Stimulated activated CD8-positive, alpha-beta memory T cell treated with anti-CD3 and anti-CD28 coated beads, Interleukin-15, amount 100 ng/mL, for 4 hours (primary cell): Measurements from ENCODE around the gene NCK2.

Experiments used
- DNase-seq, 2 donors: peaks; one replicate each; pipeline ENCODE4 v3.0.0-alpha.2; 2020; ENCODE audit warnings: low read depth in 2 of 2

NCK2 gene

DNA sequence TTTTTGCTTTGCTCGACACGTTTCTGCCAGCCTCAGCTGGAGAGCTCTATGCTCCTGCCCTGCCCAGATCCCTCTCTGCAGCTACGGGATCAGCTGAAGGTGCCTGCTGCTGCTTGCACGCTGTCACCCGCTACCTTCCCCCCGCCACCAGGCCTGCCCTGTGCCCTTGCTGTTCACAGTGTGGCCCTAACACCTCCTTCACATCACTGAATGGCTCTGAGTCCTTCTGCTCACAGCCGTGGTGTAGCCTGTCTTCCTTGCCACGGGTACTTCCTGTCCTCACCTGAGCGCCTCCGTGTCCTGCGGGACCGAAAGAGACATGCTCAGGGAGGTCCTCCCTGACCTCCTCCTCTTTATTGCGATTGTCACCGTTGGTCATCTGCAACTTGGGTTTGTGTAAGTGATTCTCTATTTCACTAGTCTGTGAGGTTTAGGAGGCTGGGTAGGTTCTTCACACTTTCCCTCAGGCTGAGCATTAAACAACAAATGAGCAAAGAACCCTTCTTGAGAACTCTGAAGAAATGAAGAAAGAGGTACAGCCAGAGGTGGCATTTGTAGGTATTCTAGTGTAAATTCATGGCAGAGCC, 127.5 kb downstream of the NCK2 start:
- DNase-seq: no peak

DNA sequence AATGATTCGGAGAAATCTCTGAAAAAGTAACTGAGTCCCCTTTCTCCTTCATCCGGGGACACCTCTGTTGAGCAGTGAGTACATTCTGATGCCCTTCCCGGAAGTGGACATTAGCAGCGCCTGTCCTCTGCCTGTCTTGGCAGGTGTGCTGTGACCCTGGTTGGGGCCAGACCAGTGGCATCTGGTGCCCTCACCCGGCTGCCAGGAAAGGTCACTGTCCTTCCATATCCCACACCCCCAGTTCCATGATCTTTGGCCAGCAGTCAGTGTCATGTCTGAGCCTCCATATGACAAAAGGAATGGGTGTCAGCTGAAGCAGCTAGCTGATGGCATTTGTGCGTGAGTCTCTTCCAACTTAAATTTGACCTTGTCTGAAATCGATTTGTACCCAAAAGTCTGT, 128.1 kb downstream of the NCK2 start:
- no peak for DNase-seq

- DNase-seq: no peak
Observed at GRCh38 chr2:105873281-105873680, 128.6 kb downstream of the NCK2 start.

- peak; percentile 58 to 59 for DNase-seq
Observed at GRCh38 chr2:105873721-105874120, 129.0 kb downstream of the NCK2 start.

- no peak for DNase-seq
Observed at GRCh38 chr2:105874466-105874865, 129.8 kb downstream of the NCK2 start.

DNA sequence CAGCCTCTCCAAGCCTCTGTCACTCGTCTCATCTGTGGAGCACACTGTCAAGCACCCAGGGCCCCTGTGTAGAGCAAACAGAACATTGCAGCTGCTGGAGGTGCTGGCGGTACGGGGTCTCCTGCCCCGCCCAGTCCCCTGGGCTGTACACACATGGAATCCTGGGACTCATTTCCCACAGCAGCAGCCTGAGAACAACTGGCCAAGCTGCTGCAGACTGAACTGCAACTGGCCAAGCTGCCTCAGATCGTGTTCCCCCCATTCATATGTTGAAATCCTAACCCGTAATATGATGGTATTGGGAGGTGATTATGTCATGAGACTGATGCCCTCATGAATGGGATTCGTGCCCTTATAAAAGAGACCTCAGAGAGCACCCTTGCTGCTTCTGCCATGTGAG, 130.5 kb downstream of the NCK2 start:
- no peak for DNase-seq

GRCh38 chr2:105876191-105876590, 131.5 kb downstream of the NCK2 start:
- DNase-seq: no peak

- DNase-seq: no peak
Observed at GRCh38 chr2:105877945-105878344, 133.2 kb downstream of the NCK2 start.

- no peak for DNase-seq
Observed at GRCh38 chr2:105879106-105879802, 134.5 kb downstream of the NCK2 start.

DNA sequence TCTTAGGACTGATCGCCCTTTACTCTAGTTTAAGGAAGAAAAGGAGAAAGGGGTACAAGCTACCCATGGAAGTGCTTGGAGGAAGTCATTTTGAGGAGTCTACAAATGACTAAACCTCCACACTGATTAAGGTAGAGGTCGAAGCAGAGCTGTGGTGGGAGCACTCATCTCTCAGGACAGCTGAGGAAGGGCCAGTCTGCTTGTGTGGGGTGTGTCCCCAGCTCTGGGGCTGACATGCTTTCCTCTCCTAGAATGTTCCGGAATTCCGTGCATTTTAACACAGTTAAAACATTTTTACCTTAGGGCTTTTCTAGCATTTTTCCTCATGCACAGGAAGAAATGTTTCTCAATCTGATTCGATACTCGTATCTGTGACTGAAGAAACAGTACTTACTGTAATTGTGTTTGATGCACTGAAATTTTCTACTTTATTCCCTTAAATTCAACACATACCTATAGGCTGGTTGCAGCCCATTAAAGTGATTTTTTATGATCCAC, 135.1 kb downstream of the NCK2 start:
- no peak for DNase-seq

- DNase-seq: no peak
Observed at GRCh38 chr2:105880637-105881036, 135.9 kb downstream of the NCK2 start.

DNA sequence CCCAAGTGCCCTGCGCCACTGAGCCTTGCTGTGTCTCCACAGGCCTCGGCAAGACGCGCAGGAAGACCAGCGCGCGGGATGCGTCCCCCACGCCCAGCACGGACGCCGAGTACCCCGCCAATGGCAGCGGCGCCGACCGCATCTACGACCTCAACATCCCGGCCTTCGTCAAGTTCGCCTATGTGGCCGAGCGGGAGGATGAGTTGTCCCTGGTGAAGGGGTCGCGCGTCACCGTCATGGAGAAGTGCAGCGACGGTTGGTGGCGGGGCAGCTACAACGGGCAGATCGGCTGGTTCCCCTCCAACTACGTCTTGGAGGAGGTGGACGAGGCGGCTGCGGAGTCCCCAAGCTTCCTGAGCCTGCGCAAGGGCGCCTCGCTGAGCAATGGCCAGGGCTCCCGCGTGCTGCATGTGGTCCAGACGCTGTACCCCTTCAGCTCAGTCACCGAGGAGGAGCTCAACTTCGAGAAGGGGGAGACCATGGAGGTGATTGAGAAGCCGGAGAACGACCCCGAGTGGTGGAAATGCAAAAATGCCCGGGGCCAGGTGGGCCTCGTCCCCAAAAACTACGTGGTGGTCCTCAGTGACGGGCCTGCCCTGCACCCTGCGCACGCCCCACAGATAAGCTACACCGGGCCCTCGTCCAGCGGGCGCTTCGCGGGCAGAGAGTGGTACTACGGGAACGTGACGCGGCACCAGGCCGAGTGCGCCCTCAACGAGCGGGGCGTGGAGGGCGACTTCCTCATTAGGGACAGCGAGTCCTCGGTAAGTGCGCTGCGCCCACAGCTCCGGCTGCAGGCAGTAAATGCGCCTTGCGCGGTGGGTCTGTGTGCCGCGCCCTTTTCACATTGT, 136.8 kb downstream of the NCK2 start:
- DNase-seq: no peak

GRCh38 chr2:105882341-105882740, 137.6 kb downstream of the NCK2 start:
- no peak for DNase-seq

- DNase-seq: no peak
Observed at GRCh38 chr2:105882920-105883435, 138.3 kb downstream of the NCK2 start.

DNA sequence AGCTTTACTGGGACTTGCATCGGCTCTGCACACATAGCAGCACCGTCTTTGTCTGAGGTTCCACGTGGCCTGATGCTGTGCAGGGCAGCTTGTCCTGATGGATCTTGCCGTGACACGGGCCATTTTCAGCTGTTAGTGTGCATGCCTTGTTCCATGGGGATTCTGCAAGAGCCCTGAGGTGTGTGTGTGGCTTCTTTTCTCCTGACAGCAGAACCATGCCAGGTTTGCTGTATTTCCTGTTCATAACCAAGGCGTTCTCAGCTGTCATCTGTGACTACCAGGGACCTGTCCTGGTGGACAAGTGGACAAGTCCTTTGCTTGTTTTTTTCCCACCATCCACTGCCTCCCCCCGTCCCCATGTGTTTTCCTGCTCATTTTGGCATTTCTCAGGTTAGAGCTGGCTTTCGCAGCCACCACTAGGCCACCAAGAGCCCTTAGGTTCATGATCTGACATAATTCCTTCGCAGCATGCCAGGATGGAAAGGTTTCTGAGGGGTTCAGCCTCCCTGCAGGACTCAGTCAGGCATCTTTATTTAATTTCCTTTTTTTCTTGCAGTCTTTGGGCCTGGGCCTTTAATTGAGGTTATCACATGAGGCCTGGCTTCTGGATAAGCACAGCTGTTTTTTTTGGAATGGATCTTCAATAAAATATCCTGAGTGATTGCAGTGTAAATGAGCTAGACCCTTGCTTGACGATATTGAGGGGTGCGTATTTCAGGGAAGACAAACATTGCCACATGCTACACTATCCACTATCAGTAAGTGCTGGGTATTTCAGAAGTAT, 139.4 kb downstream of the NCK2 start:
- DNase-seq: no peak

DNA sequence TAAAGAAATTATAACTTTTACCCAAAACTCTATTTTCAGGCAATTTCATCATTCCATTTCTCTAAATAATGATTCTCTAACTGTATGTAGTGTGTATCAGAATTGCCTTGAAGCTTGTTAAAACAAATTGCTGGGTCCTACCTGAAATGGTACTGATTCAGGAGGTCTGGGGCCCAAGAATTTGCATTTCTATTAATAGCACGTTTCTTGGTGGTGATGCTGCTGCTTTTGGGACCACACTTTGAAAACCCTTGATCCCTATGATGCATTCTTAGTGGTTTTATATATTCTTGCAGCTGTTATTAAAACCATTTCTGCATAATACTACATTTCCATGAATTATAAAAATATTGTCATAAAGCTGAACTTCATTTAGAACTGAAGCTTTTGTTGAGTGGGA, 140.7 kb downstream of the NCK2 start:
- no peak for DNase-seq

DNA sequence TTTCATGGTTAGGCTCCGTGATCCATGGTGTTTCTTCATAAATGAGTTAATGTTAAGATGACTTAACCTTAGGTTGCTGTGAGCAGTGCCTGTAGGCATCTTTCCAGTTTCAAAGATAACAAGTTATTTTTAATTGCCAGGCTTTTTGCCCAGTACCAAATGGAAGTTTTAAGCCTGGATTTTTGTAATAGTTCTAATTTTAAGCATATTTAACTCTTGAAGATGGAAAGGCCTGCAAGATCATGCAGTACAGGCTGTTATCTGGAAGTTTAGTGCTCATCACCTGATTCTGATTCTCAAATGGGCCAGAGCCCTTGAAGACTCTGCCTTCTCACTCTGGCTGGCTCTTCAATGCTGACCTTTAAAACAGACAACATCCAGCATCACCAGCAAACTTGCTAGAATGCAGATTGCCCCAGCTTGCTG, 141.3 kb downstream of the NCK2 start:
- DNase-seq: no peak

- DNase-seq: no peak
Observed at GRCh38 chr2:105886687-105887086, 142.0 kb downstream of the NCK2 start.

DNA sequence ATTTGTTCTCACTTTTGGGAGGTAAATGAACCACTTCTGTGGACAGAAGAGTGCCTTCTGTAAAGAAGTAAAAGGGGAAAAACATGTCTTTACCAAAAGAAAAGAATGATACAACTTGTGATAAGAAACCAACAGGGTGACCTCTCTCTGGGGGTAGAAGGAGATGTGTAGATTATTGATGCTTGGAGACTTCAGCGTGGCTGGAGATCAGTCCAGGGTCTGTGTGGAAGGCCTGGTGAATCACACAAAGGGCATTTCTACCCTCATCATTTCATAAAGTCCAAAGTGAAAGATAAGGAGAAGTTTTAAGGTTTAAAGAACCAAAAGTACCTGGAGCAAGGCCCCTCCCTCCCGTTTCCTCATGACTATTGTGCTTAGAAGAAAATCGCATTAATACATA, 142.5 kb downstream of the NCK2 start:
- no peak for DNase-seq

DNA sequence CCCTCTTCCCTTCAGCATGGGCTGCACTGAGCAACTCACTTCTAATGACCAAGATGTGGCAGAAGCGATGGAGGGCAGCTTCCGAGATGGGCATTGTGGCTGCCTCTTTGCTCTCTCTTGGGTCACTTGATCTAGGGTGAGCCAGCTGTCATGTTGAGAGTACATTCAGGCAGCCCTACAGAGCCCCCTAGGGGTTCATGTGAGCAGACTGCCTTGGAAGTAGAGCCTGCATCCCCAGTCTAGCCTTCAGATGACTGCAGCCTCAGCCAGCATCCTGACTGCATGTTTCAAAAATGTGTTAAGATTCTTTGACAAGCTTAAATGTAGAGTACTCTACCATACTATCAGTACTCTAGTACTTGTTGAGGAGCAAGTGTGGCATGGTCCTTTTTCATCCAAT, 143.9 kb downstream of the NCK2 start:
- no peak for DNase-seq

GRCh38 chr2:105889046-105889445, 144.3 kb downstream of the NCK2 start:
- no peak for DNase-seq

- no peak for DNase-seq
Observed at GRCh38 chr2:105890111-105890510, 145.4 kb downstream of the NCK2 start.
